ENCODE data around the gene ICAM2.

Gene ICAM2

DNA sequence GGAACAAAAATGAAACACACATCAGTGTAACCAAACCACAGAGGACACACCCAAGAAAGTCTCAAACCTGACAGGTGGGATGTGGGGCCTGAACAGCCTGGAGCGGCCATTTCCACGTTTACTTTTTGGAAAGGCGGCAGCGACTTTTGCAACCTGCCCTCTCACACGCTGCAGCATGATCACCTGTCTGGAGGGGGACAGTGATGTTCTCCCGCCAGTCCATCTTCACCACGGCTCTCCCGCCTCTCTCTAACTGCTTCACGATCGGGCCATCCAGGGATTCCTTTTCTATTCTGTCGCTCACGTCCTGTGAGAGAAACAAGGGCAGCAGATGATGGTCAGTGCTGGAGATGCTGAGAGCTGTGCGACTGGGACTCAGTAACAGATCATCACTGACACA is 24.7 kb upstream of the ICAM2 start:
- H3K27me3 ChIP-seq (replicated peaks; ENCODE audit: control insufficient read depth, insufficient read depth, low read length), result no peaks in the 10 kb centered on the region
- H3K4me3 ChIP-seq (replicated peaks; ENCODE audit: low read depth, low read length), result no peak overlapping the region
- no peak for DNase-seq (ENCODE audit: extremely low read depth, insufficient read length)
- TF ChIP-seq, protein P1, sequence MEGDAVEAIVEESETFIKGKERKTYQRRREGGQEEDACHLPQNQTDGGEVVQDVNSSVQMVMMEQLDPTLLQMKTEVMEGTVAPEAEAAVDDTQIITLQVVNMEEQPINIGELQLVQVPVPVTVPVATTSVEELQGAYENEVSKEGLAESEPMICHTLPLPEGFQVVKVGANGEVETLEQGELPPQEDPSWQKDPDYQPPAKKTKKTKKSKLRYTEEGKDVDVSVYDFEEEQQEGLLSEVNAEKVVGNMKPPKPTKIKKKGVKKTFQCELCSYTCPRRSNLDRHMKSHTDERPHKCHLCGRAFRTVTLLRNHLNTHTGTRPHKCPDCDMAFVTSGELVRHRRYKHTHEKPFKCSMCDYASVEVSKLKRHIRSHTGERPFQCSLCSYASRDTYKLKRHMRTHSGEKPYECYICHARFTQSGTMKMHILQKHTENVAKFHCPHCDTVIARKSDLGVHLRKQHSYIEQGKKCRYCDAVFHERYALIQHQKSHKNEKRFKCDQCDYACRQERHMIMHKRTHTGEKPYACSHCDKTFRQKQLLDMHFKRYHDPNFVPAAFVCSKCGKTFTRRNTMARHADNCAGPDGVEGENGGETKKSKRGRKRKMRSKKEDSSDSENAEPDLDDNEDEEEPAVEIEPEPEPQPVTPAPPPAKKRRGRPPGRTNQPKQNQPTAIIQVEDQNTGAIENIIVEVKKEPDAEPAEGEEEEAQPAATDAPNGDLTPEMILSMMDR (IDR thresholded peaks at IDR 0.05; ENCODE audit: insufficient read depth, low read length, poor library complexity, severe bottlenecking), result no peak
- peaks cover 51% of the 10 kb centered on the region for H3K36me3 ChIP-seq (ENCODE audit: control insufficient read depth, insufficient read depth, low read length)

DNA sequence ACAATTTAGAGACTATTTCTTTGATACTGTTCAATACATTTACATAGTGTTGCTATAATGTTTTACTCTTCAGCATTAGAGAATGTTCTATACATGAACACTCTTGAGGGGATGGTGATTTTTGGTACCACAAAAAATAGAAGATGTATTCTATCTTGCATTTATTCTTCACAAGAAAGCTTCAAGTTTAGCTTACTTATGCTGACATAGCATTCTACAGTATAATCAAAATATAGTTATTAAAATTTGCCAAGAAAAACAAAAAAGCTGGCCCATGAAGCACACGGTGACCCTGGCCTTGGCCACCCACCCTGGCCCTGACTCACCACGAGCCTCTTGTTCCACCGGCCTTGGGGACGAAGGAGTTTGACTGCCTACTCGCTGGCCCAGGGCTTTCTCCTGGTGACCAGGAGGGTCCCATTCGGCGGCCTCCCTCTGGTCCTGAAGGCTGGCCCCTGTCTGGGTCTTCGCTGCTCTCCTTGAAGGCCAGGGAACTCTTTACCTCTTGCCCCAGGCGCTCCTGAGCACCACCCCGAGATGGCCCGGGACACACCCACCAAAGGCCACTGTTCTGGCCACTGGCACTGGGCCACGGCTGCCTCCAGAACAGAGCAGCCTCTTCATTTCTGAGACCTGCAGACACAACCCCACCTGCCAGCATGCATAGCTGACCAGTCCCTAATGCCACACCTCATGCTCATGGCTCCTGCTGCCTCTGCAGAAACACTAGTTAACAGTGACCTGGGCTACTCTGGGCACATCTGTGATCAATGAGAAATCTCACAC is 22.5 kb upstream of the ICAM2 start:
- no peaks in the 10 kb centered on the region for H3K27me3 ChIP-seq (replicated peaks; ENCODE audit: control insufficient read depth, insufficient read depth, low read length)

DNA sequence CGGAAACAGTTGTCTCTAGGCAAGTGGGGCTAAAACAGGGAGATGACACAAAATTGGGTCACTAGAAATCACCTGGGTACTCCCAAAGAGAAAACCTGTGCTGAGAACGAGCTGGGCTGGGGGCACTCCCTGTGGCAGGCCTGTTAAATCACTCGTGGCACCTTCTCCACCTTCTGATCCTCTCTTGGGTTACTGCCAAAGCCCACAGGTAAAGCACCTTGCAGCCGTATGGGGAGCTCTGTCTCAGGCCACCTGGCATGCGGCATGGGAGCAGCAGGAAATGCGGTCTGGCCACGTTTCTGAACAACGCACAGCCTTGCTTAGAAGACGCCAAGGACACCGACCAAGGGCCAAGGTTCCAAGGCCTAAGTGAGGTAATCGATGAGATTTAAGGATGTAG is 21.5 kb upstream of the ICAM2 start:
- no peaks in the 10 kb centered on the region for H3K27me3 ChIP-seq (replicated peaks; ENCODE audit: control insufficient read depth, insufficient read depth, low read length)
- no peak overlapping the region for H3K4me3 ChIP-seq (replicated peaks; ENCODE audit: low read depth, low read length)
- TF ChIP-seq, protein P1 (IDR thresholded peaks at IDR 0.05; ENCODE audit: insufficient read depth, low read length, poor library complexity, severe bottlenecking), result no peak
- no peak for DNase-seq (ENCODE audit: extremely low read depth, insufficient read length)
- H3K36me3 ChIP-seq (ENCODE audit: control insufficient read depth, insufficient read depth, low read length), result peaks cover 47% of the 10 kb centered on the region

More for the DNA sequence above, 22.5 kb upstream of the ICAM2 start:
- Histone ChIP-seq H3K4me3 (replicated peaks; ENCODE audit: low read depth, low read length) (no peak overlapping the region), H3K36me3 (ENCODE audit: control insufficient read depth, insufficient read depth, low read length) (peaks cover 47% of the 10 kb centered on the region)
- no peak for DNase-seq (ENCODE audit: extremely low read depth, insufficient read length)
- TF ChIP-seq, protein P1 (IDR thresholded peaks at IDR 0.05; ENCODE audit: insufficient read depth, low read length, poor library complexity, severe bottlenecking), result no peak

DNA sequence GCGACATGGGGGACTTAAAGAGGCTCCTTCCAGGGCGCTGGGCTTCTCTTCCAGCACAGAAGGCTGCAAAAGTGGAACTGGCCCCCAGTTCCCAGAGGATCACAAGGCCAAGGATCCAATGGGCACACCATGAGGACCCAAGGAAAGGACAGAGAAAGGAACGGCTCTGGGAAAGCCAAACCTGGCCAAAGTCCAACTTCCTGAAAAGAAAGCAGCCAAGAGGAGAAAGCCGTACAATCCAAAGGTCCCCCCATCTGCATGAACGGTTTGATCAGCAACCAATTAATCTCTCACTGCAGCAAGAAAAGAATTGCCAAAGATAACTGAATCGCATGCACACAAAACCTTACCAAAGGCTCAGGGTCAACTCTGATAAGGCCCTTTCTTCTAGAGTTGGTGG is 19.8 kb upstream of the ICAM2 start:
- H3K36me3 ChIP-seq (ENCODE audit: control insufficient read depth, insufficient read depth, low read length), result peaks cover 40% of the 10 kb centered on the region
- TF ChIP-seq, protein P1 (IDR thresholded peaks at IDR 0.05; ENCODE audit: insufficient read depth, low read length, poor library complexity, severe bottlenecking), result no peak
- no peak for DNase-seq (ENCODE audit: extremely low read depth, insufficient read length)

DNA sequence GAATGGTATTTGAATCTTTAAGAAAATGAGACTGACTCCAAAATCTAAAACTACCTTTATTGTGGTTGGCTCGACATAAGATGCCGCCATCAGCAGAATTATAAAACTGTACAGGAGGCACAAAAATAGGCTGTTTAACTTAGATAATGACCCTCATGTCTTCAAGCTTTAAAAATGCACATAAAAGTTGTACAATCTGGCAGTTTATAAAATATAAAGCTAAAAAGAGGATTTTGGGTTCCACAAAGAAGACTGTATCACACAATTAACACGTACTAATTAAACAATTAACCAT is 18.6 kb upstream of the ICAM2 start:
- H3K4me3 ChIP-seq (replicated peaks; ENCODE audit: low read depth, low read length), result no peak overlapping the region
- no peaks in the 10 kb centered on the region for H3K27me3 ChIP-seq (replicated peaks; ENCODE audit: control insufficient read depth, insufficient read depth, low read length)
- TF ChIP-seq, protein P1 (IDR thresholded peaks at IDR 0.05; ENCODE audit: insufficient read depth, low read length, poor library complexity, severe bottlenecking), result no peak
- no peak for DNase-seq (ENCODE audit: extremely low read depth, insufficient read length)
- H3K36me3 ChIP-seq (ENCODE audit: control insufficient read depth, insufficient read depth, low read length), result peaks cover 30% of the 10 kb centered on the region

More for the DNA sequence above, 19.8 kb upstream of the ICAM2 start:
- Histone ChIP-seq H3K4me3 (replicated peaks; ENCODE audit: low read depth, low read length) (no peak overlapping the region), H3K27me3 (replicated peaks; ENCODE audit: control insufficient read depth, insufficient read depth, low read length) (no peaks in the 10 kb centered on the region)
